ENCODE measurements around the gene TSHZ2.

The TSHZ2 gene

DNA sequence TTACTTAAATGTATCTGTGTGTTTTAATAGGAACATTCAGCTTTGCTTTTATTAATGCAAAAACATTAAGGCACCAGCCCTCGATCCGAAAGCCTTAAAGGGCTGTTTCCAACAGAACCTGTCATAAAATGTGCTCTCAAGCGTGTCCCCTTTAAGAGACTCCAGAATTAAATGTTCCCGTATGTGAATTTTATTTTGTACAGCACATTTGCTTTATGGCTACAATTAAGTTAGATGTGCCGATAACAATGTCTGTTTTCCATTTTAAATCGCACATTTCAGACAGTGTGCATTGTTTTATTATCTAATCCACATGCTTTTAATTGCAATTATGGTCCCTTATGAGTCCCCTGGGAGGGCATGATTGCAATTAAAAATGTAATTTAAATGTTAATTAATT is 198.9 kb downstream of the TSHZ2 start:
- Histone ChIP-seq H3K27me3 (ENCODE audit: control insufficient read depth, insufficient read depth, low read length) (no peaks in the 10 kb centered on the region; the same call in 1 of the 2 replicates), H3K27ac (ENCODE audit: low read depth, low read length) (no peak overlapping the region), H3K9ac (ENCODE audit: low read length) (no peak overlapping the region), H3K4me3 (ENCODE audit: low read depth, low read length) (no peak overlapping the region), H3K36me3 (ENCODE audit: control insufficient read depth, insufficient read depth, low read length) (no peaks in the 10 kb centered on the region), H3K9me3 (ENCODE audit: control insufficient read depth, insufficient read depth, low read depth, low read length) (no peaks in the 10 kb centered on the region), H3K4me1 (ENCODE audit: control insufficient read depth, insufficient read depth, low read length) (no peaks in the 10 kb centered on the region)

DNA sequence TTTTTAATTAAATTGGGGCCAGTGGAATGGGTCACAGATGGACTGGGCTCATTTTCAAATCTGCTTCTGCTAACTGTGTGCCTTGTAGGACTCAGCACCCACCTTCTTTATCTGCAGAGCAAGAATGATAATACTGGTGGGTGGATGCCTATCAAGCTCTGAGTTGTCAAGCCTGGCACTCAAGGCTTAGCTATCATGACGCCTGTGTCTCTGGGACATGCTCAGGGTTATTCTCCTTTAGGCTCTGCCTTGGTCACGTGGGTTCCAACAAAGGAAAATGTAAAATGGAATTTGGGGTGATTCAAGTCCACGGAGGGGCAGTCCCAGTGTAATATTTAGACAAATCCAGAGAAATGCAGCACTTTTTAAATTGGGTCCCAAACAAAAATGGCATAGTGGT is 202.3 kb downstream of the TSHZ2 start:
- Histone ChIP-seq H3K9ac (ENCODE audit: low read length) (no peak overlapping the region), H3K4me1 (ENCODE audit: control insufficient read depth, insufficient read depth, low read length) (no peaks in the 10 kb centered on the region), H3K27ac (ENCODE audit: low read depth, low read length) (no peak overlapping the region), H3K9me3 (ENCODE audit: control insufficient read depth, insufficient read depth, low read depth, low read length) (no peaks in the 10 kb centered on the region), H3K4me3 (ENCODE audit: low read depth, low read length) (no peak overlapping the region), H3K27me3 (ENCODE audit: control insufficient read depth, insufficient read depth, low read length) (no peaks in the 10 kb centered on the region), H3K36me3 (ENCODE audit: control insufficient read depth, insufficient read depth, low read length) (no peaks in the 10 kb centered on the region)

DNA sequence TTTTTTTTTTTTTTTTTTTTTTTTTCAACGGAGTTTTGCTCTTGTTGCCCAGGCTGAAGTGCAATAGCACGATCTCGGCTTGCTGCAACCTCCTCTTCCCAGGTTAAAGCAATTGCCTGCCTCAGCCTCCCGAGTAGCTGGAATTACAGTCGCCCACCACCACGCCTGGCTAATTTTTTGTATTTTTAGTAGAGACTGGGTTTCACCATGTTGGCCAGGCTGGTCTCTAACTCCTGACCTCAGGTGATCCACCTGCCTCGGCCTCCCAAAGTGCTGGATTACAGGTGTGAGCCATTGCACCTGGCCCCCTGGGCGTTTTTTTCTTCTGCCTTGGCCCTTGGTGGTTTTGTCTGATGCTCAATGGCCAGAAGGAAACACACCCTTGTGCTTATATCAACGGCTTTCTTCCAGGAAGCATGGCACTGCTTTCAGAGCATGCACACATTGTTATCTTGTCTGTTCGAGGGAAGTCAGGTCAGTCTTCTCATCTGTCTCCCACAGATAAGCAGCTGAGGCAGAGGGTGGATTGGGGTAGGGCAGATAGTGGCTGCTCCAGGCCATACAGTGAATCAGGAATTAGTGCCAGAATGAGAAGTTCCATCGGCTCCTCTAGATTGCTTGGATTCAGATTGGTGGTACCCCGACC is 203.1 kb downstream of the TSHZ2 start:
- Histone ChIP-seq H3K9me3 (ENCODE audit: control insufficient read depth, insufficient read depth, low read depth, low read length) (no peaks in the 10 kb centered on the region), H3K4me3 (ENCODE audit: low read depth, low read length) (no peak overlapping the region), H3K27ac (ENCODE audit: low read depth, low read length) (no peak overlapping the region), H3K4me1 (ENCODE audit: control insufficient read depth, insufficient read depth, low read length) (no peaks in the 10 kb centered on the region), H3K9ac (ENCODE audit: low read length) (no peak overlapping the region), H3K36me3 (ENCODE audit: control insufficient read depth, insufficient read depth, low read length) (no peaks in the 10 kb centered on the region), H3K27me3 (ENCODE audit: control insufficient read depth, insufficient read depth, low read length) (no peaks in the 10 kb centered on the region)

DNA sequence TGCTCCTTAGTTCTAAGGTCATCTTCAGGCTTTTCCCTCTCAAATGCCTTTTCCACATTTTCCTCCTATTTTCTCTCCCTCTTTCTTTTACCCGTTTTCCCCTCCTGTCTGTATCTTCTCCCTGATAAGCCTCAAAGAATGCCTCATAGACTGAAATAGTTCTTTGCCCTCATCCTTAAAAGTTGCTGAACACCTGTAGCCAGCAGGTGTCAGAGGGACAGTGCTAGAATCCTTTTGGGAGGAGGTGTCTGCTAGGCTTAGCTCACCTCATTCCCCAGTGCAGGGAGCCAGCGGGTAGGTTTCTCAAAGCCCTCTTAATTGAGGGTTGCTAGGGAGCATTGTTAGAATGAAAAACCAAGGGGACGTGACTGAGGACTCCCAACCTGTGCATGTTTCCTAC is 204.0 kb downstream of the TSHZ2 start:
- Histone ChIP-seq H3K27ac (ENCODE audit: low read depth, low read length) (no peak overlapping the region), H3K36me3 (ENCODE audit: control insufficient read depth, insufficient read depth, low read length) (no peaks in the 10 kb centered on the region), H3K9ac (ENCODE audit: low read length) (no peak overlapping the region), H3K4me3 (ENCODE audit: low read depth, low read length) (no peak overlapping the region), H3K9me3 (ENCODE audit: control insufficient read depth, insufficient read depth, low read depth, low read length) (no peaks in the 10 kb centered on the region), H3K4me1 (ENCODE audit: control insufficient read depth, insufficient read depth, low read length) (no peaks in the 10 kb centered on the region), H3K27me3 (ENCODE audit: control insufficient read depth, insufficient read depth, low read length) (no peaks in the 10 kb centered on the region)

DNA sequence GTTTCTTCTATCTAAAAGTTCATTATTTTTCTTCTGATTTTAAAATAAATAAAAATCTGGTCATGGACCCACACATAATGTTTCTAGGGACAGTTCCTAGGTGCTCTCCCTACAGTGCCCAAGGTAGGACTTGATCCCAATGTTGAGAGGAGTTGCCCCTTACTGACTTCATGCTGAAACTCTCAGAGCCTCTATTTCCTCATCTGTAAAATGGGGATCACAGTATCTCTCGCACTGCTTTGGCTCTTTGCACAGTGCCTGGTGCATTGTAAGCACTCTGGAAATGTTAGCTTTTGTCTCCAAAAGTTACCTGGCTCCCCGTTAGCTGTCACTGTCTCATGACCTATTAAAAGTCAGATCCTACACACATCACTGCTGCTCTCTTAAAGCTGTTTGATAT is 205.5 kb downstream of the TSHZ2 start:
- Histone ChIP-seq H3K36me3 (ENCODE audit: control insufficient read depth, insufficient read depth, low read length) (no peaks in the 10 kb centered on the region), H3K4me1 (ENCODE audit: control insufficient read depth, insufficient read depth, low read length) (no peaks in the 10 kb centered on the region), H3K27me3 (ENCODE audit: control insufficient read depth, insufficient read depth, low read length) (no peaks in the 10 kb centered on the region), H3K9me3 (ENCODE audit: control insufficient read depth, insufficient read depth, low read depth, low read length) (no peaks in the 10 kb centered on the region), H3K4me3 (ENCODE audit: low read depth, low read length) (no peak overlapping the region), H3K27ac (ENCODE audit: low read depth, low read length) (no peak overlapping the region), H3K9ac (ENCODE audit: low read length) (no peak overlapping the region)

DNA sequence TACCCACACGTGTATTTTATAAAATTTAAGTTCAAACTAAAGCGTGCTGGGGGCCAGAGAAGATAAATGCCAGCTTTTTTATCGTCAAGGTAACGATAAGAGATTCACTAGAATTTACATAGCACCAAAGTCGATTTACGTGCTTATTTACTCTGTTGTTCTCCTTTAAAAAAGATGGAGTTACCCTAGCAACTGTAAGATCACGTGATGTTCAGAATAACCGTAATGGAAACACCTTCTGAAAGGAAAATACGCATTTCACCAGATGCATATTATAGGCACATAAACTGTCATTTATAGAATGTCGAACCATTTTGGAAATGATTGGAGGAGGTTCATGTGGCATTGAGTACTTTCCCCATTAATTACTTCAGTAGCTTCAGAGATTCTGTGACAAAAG is 207.6 kb downstream of the TSHZ2 start:
- Histone ChIP-seq H3K4me1 (ENCODE audit: control insufficient read depth, insufficient read depth, low read length) (no peaks in the 10 kb centered on the region), H3K4me3 (ENCODE audit: low read depth, low read length) (no peak overlapping the region), H3K27me3 (ENCODE audit: control insufficient read depth, insufficient read depth, low read length) (no peaks in the 10 kb centered on the region), H3K27ac (ENCODE audit: low read depth, low read length) (no peak overlapping the region), H3K36me3 (ENCODE audit: control insufficient read depth, insufficient read depth, low read length) (no peaks in the 10 kb centered on the region), H3K9ac (ENCODE audit: low read length) (no peak overlapping the region), H3K9me3 (ENCODE audit: control insufficient read depth, insufficient read depth, low read depth, low read length) (no peaks in the 10 kb centered on the region)

DNA sequence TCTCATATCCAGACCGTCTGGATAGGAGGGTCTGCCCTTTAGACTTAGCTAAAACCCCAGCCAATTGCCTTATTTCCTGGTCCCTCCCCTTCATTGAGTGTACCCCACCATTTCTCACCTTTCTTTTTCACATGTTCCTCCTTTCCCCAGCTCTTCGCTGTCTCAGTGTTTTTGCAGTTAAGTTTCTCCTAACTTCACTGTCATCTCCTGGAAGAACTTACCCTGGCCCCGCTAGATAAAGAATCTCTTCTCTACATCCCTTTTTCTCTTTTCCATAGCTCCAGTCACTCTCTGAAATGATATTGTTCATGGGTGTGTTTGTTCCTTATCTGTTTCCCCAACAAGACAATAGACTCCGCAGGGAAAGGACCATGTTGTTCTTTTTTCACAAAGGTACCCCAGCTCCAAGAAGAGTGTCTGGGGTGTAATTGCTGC is 208.8 kb downstream of the TSHZ2 start:
- Histone ChIP-seq H3K36me3 (ENCODE audit: control insufficient read depth, insufficient read depth, low read length) (no peaks in the 10 kb centered on the region), H3K9me3 (ENCODE audit: control insufficient read depth, insufficient read depth, low read depth, low read length) (no peaks in the 10 kb centered on the region), H3K4me1 (ENCODE audit: control insufficient read depth, insufficient read depth, low read length) (no peaks in the 10 kb centered on the region), H3K4me3 (ENCODE audit: low read depth, low read length) (no peak overlapping the region), H3K27me3 (ENCODE audit: control insufficient read depth, insufficient read depth, low read length) (no peaks in the 10 kb centered on the region), H3K27ac (ENCODE audit: low read depth, low read length) (no peak overlapping the region), H3K9ac (ENCODE audit: low read length) (no peak overlapping the region)

DNA sequence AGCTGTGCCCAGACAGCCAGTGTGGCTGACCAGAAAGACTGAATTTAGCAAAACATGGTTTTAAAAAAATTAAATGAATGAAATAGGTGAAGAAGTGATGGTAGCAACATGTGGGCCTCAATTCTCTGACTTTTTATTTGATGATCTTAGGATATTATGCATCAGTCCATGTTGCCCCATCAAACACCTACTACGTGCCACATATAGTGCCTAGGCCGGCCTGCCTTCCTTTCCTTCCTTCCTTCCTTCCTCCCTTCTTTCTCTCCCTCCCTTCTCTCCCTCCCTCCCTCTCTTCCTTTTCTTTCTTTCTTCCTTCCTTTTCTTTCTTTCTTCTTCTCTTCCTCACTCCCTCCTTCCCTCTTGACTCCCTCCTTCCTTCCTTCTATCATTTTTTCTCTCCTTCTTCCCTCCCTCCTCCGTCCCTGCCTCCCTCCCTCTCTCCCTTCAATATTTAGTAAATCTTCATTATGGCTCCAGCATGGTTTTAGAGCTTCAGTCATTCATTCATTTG is 209.8 kb downstream of the TSHZ2 start:
- Histone ChIP-seq H3K9me3 (ENCODE audit: control insufficient read depth, insufficient read depth, low read depth, low read length) (no peaks in the 10 kb centered on the region), H3K4me1 (ENCODE audit: control insufficient read depth, insufficient read depth, low read length) (no peaks in the 10 kb centered on the region), H3K36me3 (ENCODE audit: control insufficient read depth, insufficient read depth, low read length) (no peaks in the 10 kb centered on the region), H3K27me3 (ENCODE audit: control insufficient read depth, insufficient read depth, low read length) (no peaks in the 10 kb centered on the region), H3K27ac (ENCODE audit: low read depth, low read length) (no peak overlapping the region), H3K4me3 (ENCODE audit: low read depth, low read length) (no peak overlapping the region), H3K9ac (ENCODE audit: low read length) (no peak overlapping the region)

DNA sequence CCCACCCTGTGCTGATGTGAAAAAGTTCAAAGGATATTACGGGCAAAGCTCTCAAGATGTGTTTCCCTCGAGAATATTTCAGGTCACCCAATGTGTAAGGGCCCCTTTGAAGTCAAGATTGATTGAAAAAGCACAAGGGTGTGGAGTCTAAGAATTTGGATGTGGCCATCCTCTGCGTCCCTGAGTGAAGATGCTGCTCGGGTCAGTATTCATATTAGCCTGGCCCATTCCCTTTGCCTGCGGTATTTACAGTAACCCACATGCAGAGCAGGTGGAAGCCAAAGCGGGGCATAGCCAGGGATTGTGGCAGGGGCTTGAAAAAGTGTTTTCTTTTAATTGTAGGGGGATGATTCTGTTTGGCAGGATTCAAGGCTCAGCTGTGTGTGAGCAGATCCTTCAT is 211.0 kb downstream of the TSHZ2 start:
- Histone ChIP-seq H3K27me3 (ENCODE audit: control insufficient read depth, insufficient read depth, low read length) (no peaks in the 10 kb centered on the region), H3K27ac (ENCODE audit: low read depth, low read length) (no peak overlapping the region), H3K9ac (ENCODE audit: low read length) (no peak overlapping the region), H3K4me1 (ENCODE audit: control insufficient read depth, insufficient read depth, low read length) (no peaks in the 10 kb centered on the region), H3K9me3 (ENCODE audit: control insufficient read depth, insufficient read depth, low read depth, low read length) (no peaks in the 10 kb centered on the region), H3K4me3 (ENCODE audit: low read depth, low read length) (no peak overlapping the region), H3K36me3 (ENCODE audit: control insufficient read depth, insufficient read depth, low read length) (no peaks in the 10 kb centered on the region)

DNA sequence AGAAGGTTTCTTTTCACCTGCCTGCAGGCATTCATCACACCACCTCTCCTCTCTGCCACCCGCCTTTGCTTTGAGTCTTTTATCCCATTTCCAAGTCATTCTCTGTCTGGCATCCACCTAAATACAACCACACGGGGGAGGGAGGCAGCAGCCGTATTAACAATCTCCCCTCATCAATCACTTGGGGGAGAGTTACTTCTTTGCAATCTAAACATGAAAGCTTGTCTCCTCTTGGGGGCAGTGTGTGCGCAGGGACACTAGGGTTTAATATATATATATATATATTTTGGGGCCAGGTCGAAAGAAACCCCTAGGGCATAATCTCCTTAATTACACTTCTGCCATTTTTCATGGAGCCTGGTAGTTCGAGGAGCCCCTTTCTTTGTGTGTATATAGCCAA is 214.5 kb downstream of the TSHZ2 start:
- no peaks in the 10 kb centered on the region for H3K27me3 ChIP-seq (ENCODE audit: control insufficient read depth, insufficient read depth, low read length)
- H3K4me1 ChIP-seq (ENCODE audit: control insufficient read depth, insufficient read depth, low read length), result peaks cover 2% of the 10 kb centered on the region; the same call in 1 of the 2 replicates
- no peak overlapping the region for H3K27ac ChIP-seq (ENCODE audit: low read depth, low read length)
- no peaks in the 10 kb centered on the region for H3K36me3 ChIP-seq (ENCODE audit: control insufficient read depth, insufficient read depth, low read length)
- H3K4me3 ChIP-seq (ENCODE audit: low read depth, low read length), result no peak overlapping the region
- H3K9me3 ChIP-seq (ENCODE audit: control insufficient read depth, insufficient read depth, low read depth, low read length), result no peaks in the 10 kb centered on the region
- H3K9ac ChIP-seq (ENCODE audit: low read length), result no peak overlapping the region

DNA sequence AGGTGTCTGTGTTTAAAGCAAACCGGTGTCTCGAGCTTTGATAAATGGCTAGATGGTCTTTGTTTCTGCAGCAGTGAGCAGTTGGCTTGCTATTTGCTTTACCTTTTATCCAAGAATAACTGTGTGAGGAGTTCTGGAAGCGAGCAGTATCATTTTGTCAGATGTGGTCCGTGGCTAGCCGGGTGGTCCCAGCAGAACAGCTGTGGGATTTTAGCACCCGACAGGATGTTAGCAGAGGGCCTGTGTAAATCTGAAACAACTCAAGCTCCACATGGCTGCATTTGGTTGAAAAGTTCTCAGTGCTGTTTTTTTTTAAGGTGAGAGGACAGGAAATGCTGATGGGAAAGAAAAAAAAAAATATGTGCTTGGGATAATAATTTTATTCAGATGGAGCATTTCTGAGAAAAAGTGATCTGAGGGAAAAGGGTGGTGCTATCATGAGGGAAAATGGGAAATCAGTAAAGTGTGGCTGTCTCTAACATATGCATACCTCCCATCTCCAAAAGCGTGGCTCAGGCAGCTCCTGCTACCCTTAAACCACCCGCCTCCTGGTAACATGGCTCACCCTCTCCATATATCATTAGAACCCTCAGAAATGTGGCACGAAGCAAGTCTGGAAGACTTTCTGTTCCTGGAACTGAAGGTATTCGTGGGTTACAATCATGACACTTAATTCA is 215.4 kb downstream of the TSHZ2 start:
- Histone ChIP-seq H3K27me3 (ENCODE audit: control insufficient read depth, insufficient read depth, low read length) (no peaks in the 10 kb centered on the region), H3K36me3 (ENCODE audit: control insufficient read depth, insufficient read depth, low read length) (no peaks in the 10 kb centered on the region), H3K4me3 (ENCODE audit: low read depth, low read length) (no peak overlapping the region), H3K9me3 (ENCODE audit: control insufficient read depth, insufficient read depth, low read depth, low read length) (no peaks in the 10 kb centered on the region), H3K27ac (ENCODE audit: low read depth, low read length) (no peak overlapping the region), H3K4me1 (ENCODE audit: control insufficient read depth, insufficient read depth, low read length) (peaks cover 2% of the 10 kb centered on the region; the same call in 1 of the 2 replicates), H3K9ac (ENCODE audit: low read length) (no peak overlapping the region)

Data from HUES6 (cell line).